IMR-90 (cell line): ENCODE data around the gene PDLIM5. TPM values are rescaled to one million over a fixed set of nuclear protein-coding genes. Genes with fewer than 3 reads are reported as not detected.

Experiments
- ATAC-seq: fragments of 200-7000 bp; cut with Tn5 transposase; 2 replicates; pipeline ENCODE4 v1.9.1; 2020; ENCODE audit warnings: low read depth, mild to moderate bottlenecking, moderate library complexity
- BruUV-seq: library from RNA; stranded (reverse); fragments of 400-500 nt; replicated peaks from 2 replicates; lab custom pipeline; 2021; lab: Mats Ljungman, UMichigan
- CTCF ChIA-PET: fragments of 300-600 bp; formaldehyde crosslinking; extraction: SDS; loops from one replicate; lab custom pipeline; 2021; ENCODE audit warnings: antibody characterized with exemption; lab: Yijun Ruan, JAX
- POLR2A ChIA-PET: fragments of 300-600 bp; sonication (Branson Sonifier 250); formaldehyde crosslinking; loops from one replicate; lab custom pipeline; 2022; ENCODE audit warnings: antibody characterized with exemption; ENCODE audit not compliant: unreplicated experiment; lab: Charles Lee
- DNase-seq: peaks from one replicate; pipeline ENCODE4 v3.0.0; 2013
- H2AFZ ChIP-seq: replicated peaks from 2 replicates; pipeline ENCODE3; 2013; ENCODE audit warnings: low read length, mild to moderate bottlenecking; ENCODE audit not compliant: poor library complexity
- H2AK5ac ChIP-seq: 2 replicates; pipeline ENCODE4 v1.6.1; 2013; ENCODE audit warnings: low read depth, low read length, inconsistent platforms
- H2AK9ac ChIP-seq: replicated peaks from 2 replicates; pipeline ENCODE3; 2013; ENCODE audit warnings: mild to moderate bottlenecking, low read depth, low read length, moderate library complexity; ENCODE audit not compliant: poor library complexity
- H2BK120ac ChIP-seq: 2 replicates; pipeline ENCODE4 v1.6.1; 2013; ENCODE audit warnings: low read depth, low read length, inconsistent platforms
- H2BK15ac ChIP-seq: 3 replicates; pipeline ENCODE4 v1.6.1; 2013; ENCODE audit warnings: low read depth, low read length, inconsistent platforms
- H2BK20ac ChIP-seq: 2 replicates; pipeline ENCODE4 v1.6.1; 2013; ENCODE audit warnings: low read depth, mild to moderate bottlenecking, inconsistent platforms, low read length, moderate library complexity
- H2BK5ac ChIP-seq: 2 replicates; pipeline ENCODE4 v1.6.1; 2013; ENCODE audit warnings: mild to moderate bottlenecking, low read depth, low read length, inconsistent platforms; ENCODE audit not compliant: poor library complexity, severe bottlenecking
- H3K14ac ChIP-seq: replicated peaks from 2 replicates; pipeline ENCODE4 v1.6.1; 2013; ENCODE audit warnings: low read depth, low read length, inconsistent platforms
- H3K18ac ChIP-seq: 2 replicates; pipeline ENCODE4 v1.6.1; 2013; ENCODE audit warnings: low read depth, low read length, control low read depth
- H3K23ac ChIP-seq: 2 replicates; pipeline ENCODE4 v1.6.1; 2013; ENCODE audit warnings: low read depth, low read length, inconsistent platforms
- H3K27ac ChIP-seq: 2 replicates; pipeline ENCODE4 v1.5.1; 2013; ENCODE audit warnings: mild to moderate bottlenecking, control low read depth, low read length; ENCODE audit not compliant: insufficient read depth
- H3K27me3 ChIP-seq: 2 replicates; pipeline ENCODE4 v1.6.1; 2013; ENCODE audit warnings: low read length; ENCODE audit not compliant: control insufficient read depth, insufficient read depth
- H3K36me3 ChIP-seq: 2 replicates; pipeline ENCODE4 v1.6.1; 2013; ENCODE audit warnings: low read length, mixed read lengths; ENCODE audit not compliant: control insufficient read depth, insufficient read depth
- H3K4ac ChIP-seq: 2 replicates; pipeline ENCODE4 v1.6.1; 2013; ENCODE audit warnings: low read depth, low read length, inconsistent platforms
- H3K4me1 ChIP-seq: 2 replicates; pipeline ENCODE4 v1.6.1; 2013; ENCODE audit warnings: low read length, mixed read lengths; ENCODE audit not compliant: control insufficient read depth, insufficient read depth
- H3K4me2 ChIP-seq: 2 replicates; pipeline ENCODE4 v1.6.1; 2013; ENCODE audit warnings: low read depth, mild to moderate bottlenecking, control low read depth, low read length, moderate library complexity
- H3K4me3 ChIP-seq: 2 replicates; pipeline ENCODE4 v1.5.1; 2013; ENCODE audit warnings: low read depth, mild to moderate bottlenecking, control low read depth, low read length, moderate library complexity; ENCODE audit not compliant: insufficient read depth
- H3K56ac ChIP-seq: 2 replicates; pipeline ENCODE4 v1.6.1; 2013; ENCODE audit warnings: low read length, inconsistent platforms; ENCODE audit not compliant: insufficient read depth; ENCODE audit errors: extremely low read depth
- H3K79me1 ChIP-seq, 2 experiments: 2 replicates each; pipeline ENCODE4 v1.6.1; 2013; ENCODE audit warnings: low read length in 2 of 2, inconsistent platforms in 1 of 2, low read depth in 1 of 2
- H3K9ac ChIP-seq: 2 replicates; pipeline ENCODE4 v1.6.1; 2013; ENCODE audit warnings: low read depth, low read length, control low read depth
- H3K9me1 ChIP-seq: 2 replicates; pipeline ENCODE4 v1.6.1; 2013; ENCODE audit warnings: low read length, inconsistent platforms; ENCODE audit not compliant: insufficient read depth
- H3K9me3 ChIP-seq: 2 replicates; pipeline ENCODE4 v1.6.1; 2013; ENCODE audit warnings: low read length; ENCODE audit not compliant: control insufficient read depth, insufficient read depth
- H4K20me1 ChIP-seq: 2 replicates; pipeline ENCODE4 v1.6.1; 2013; ENCODE audit warnings: low read length, inconsistent platforms; ENCODE audit not compliant: insufficient read depth
- H4K5ac ChIP-seq: 2 replicates; pipeline ENCODE4 v1.6.1; 2013; ENCODE audit warnings: mild to moderate bottlenecking, low read depth, low read length, control low read depth
- H4K8ac ChIP-seq, 2 experiments: 2 replicates each; pipeline ENCODE4 v1.6.1; 2013; ENCODE audit warnings: low read depth in 2 of 2, low read length in 2 of 2, control low read depth in 1 of 2, inconsistent platforms in 1 of 2
- H4K91ac ChIP-seq: 2 replicates; pipeline ENCODE4 v1.6.1; 2013; ENCODE audit warnings: low read depth, low read length, inconsistent platforms; ENCODE audit not compliant: insufficient read depth
- BHLHE40 ChIP-seq: fragments of 150-350 bp; IDR thresholded peaks from 2 replicates; pipeline ENCODE4 v1.6.1; 2016; ENCODE audit warnings: mild to moderate bottlenecking, low read depth, low read length
- CEBPB ChIP-seq: IDR thresholded peaks from 2 replicates; pipeline ENCODE4 v1.6.1; 2012; ENCODE audit warnings: low read depth, low read length, improper control_type of control experiment
- CHD1 ChIP-seq: IDR thresholded peaks from 2 replicates; pipeline ENCODE4 v1.6.1; 2012; ENCODE audit warnings: low read depth, low read length, improper control_type of control experiment
- CTCF ChIP-seq: conservative IDR thresholded peaks from 2 replicates; pipeline ENCODE4 v1.5.1; 2012; ENCODE audit warnings: mild to moderate bottlenecking, low read depth, low read length, improper control_type of control experiment
- ELK1 ChIP-seq: fragments of 150-350 bp; IDR thresholded peaks from 2 replicates; pipeline ENCODE4 v1.6.1; 2016; ENCODE audit warnings: low read depth, mild to moderate bottlenecking, low read length, moderate library complexity, borderline replicate concordance
- FOS ChIP-seq: fragments of 150-350 bp; IDR thresholded peaks from 2 replicates; pipeline ENCODE4 v1.6.1; 2016; ENCODE audit warnings: low read depth, low read length
- MAFK ChIP-seq: IDR thresholded peaks from 2 replicates; pipeline ENCODE4 v1.6.1; 2012; ENCODE audit warnings: low read depth, low read length, improper control_type of control experiment
- MAZ ChIP-seq: IDR thresholded peaks from 2 replicates; pipeline ENCODE4 v1.6.1; 2012; ENCODE audit warnings: low read depth, mild to moderate bottlenecking, low read length, improper control_type of control experiment, moderate library complexity, borderline replicate concordance
- MXI1 ChIP-seq: IDR thresholded peaks from 2 replicates; pipeline ENCODE4 v1.6.1; 2012; ENCODE audit warnings: low read depth, mild to moderate bottlenecking, low read length, moderate library complexity, borderline replicate concordance
- NFE2L2 ChIP-seq: fragments of 150-350 bp; IDR thresholded peaks from 2 replicates; pipeline ENCODE4 v1.6.1; 2016; ENCODE audit warnings: low read depth, mild to moderate bottlenecking, low read length
- RCOR1 ChIP-seq: IDR thresholded peaks from 2 replicates; pipeline ENCODE4 v1.6.1; 2012; ENCODE audit warnings: mild to moderate bottlenecking, low read length, improper control_type of control experiment; ENCODE audit not compliant: insufficient replicate concordance
- RFX5 ChIP-seq: IDR thresholded peaks from 2 replicates; pipeline ENCODE4 v1.8.0; 2012; ENCODE audit warnings: low read depth, mild to moderate bottlenecking, low read length, moderate library complexity
- SMC3 ChIP-seq: fragments of 150-350 bp; IDR thresholded peaks from 2 replicates; pipeline ENCODE4 v1.6.1; 2016; ENCODE audit warnings: low read depth, mild to moderate bottlenecking, antibody characterized with exemption, low read length, moderate library complexity
- USF2 ChIP-seq: fragments of 150-350 bp; IDR thresholded peaks from 2 replicates; pipeline ENCODE4 v1.6.1; 2017; ENCODE audit warnings: mild to moderate bottlenecking, antibody characterized with exemption, low read length, low read depth
- WGBS, 2 experiments: methylation state at CpG; one replicate each; pipeline versions ENCODE4 v1.1.5 to v1.1.7; 2013; ENCODE audit warnings: missing lambda C conversion rate in 2 of 2; ENCODE audit not compliant: insufficient read length in 1 of 2; ENCODE audit errors: extremely low coverage in 2 of 2; 5-methylcytosine and 5-hydroxymethylcytosine counted together
- dilution Hi-C: fragments of 300-500 bp; cut with HindIII; formaldehyde crosslinking; loops from one replicate; pipeline ENCODE4 v1.14.3; 2018; ENCODE audit warnings: low sequenced_read_pairs; ENCODE audit not compliant: unreplicated experiment
- in situ Hi-C: fragments of 300-500 bp; cut with MboI; formaldehyde crosslinking; loops from 3 replicates; pipeline ENCODE4 v1.14.3; 2019; ENCODE audit warnings: low sequenced_read_pairs, inconsistent platforms, mixed read lengths
- intact Hi-C: fragments of 100-400 bp; cut with micrococcal nuclease; formaldehyde crosslinking; loops from 2 replicates; pipeline ENCODE4 v1.10.0; 2022
- polyA plus RNA-seq, 3 experiments: library from polyadenylated mRNA; depleted of rRNA; stranded (reverse); fragments of >200 nt; gene quantifications; 2 replicates each; pipeline ENCODE4 v1.2.3, GENCODE V29; 2012; ENCODE audit warnings: low replicate concordance in 1 of 3
- total RNA-seq: library from RNA; depleted of rRNA; stranded (reverse); fragments of >200 nt; gene quantifications from 2 replicates; pipeline ENCODE4 v1.2.3, GENCODE V29; 2012

Gene PDLIM5
- total and polyA plus RNA-seq, 2 of the 4 experiments (the other 2 are of a cell fraction): 96.5 to 188 TPM

GRCh38 chr4:94559351-94559806, 107.6 kb downstream of the PDLIM5 start:
- no peak overlapping the region for H4K8ac ChIP-seq
- dilution Hi-C loops: no loop called here
- no peak overlapping the region for H2BK120ac ChIP-seq
- no peak overlapping the region for H3K9ac ChIP-seq
- intact Hi-C loops: no loop called here
- TF ChIP-seq BHLHE40: no peak
- TF ChIP-seq CHD1: no peak
- TF ChIP-seq RCOR1: no peak
- TF ChIP-seq USF2: no peak
- TF ChIP-seq RFX5: no peak
- no peak for TF ChIP-seq CTCF
- TF ChIP-seq MAZ: no peak
- no peak for TF ChIP-seq MAFK
- TF ChIP-seq NFE2L2: no peak
- no peak for TF ChIP-seq ELK1
- no peak for TF ChIP-seq MXI1
- TF ChIP-seq CEBPB: no peak
- no peak for TF ChIP-seq FOS
- no peak for TF ChIP-seq SMC3
- no peaks in the 10 kb centered on the region for H3K9me3 ChIP-seq
- H2AK9ac ChIP-seq: no peak overlapping the region
- H2AFZ ChIP-seq: no peak overlapping the region
- in situ Hi-C loops: no loop called here
- no peak overlapping the region for H3K4me3 ChIP-seq
- H3K18ac ChIP-seq: no peak overlapping the region
- POLR2A ChIA-PET: no interaction called here
- H4K20me1 ChIP-seq: peaks cover 24% of the 10 kb centered on the region; the same call in 1 of the 2 replicates
- no CpG with 5 or more reads among the region's 3 CpGs for WGBS, 2 experiments
- H2BK15ac ChIP-seq: no peak overlapping the region
- no peak overlapping the region for H3K14ac ChIP-seq
- peaks cover 2% of the 10 kb centered on the region; the same call in 1 of the 2 replicates for H3K36me3 ChIP-seq
- no peak overlapping the region for H2AK5ac ChIP-seq
- H3K27me3 ChIP-seq: no peaks in the 10 kb centered on the region
- H3K4me1 ChIP-seq: peaks cover 5% of the 10 kb centered on the region; the same call in 1 of the 2 replicates
- peaks cover 23 to 33% of the 10 kb centered on the region in 2 experiments for H3K79me1 ChIP-seq
- no TSS peak for BruUV-seq
- no peak overlapping the region for H4K5ac ChIP-seq
- H3K27ac ChIP-seq: no peak overlapping the region
- ATAC-seq (no peak), DNase-seq (peak; percentile 39)
- H2BK5ac ChIP-seq: no peak overlapping the region
- CTCF ChIA-PET: interaction anchor here (0.6 kb wide), 1 partner anchor 19 kb away, joined by 3 read pairs; no protein-coding TSS in a partner anchor
- no peak overlapping the region for H3K4ac ChIP-seq
- H3K9me1 ChIP-seq: no peaks in the 10 kb centered on the region
- H3K23ac ChIP-seq: no peak overlapping the region
- no peak overlapping the region for H2BK20ac ChIP-seq
- H4K91ac ChIP-seq: no peak overlapping the region
- no peak overlapping the region for H3K4me2 ChIP-seq
- H3K56ac ChIP-seq: no peak overlapping the region
